WERI-Rb-1 (cell line): ENCODE results near the gene APBA3.

Source experiments
- DNase-seq: peaks from one replicate; pipeline ENCODE4 v3.0.0-alpha.2; 2020
- H3K27ac ChIP-seq: fragments of 250-450 bp; sonication (Bioruptor Pico); 2 replicates; pipeline ENCODE4 v1.5.1; 2020; ENCODE audit warnings: mild to moderate bottlenecking, moderate library complexity
- H3K27me3 ChIP-seq: fragments of 250-450 bp; sonication (Bioruptor Pico); 2 replicates; pipeline ENCODE4 v1.5.1; 2021; ENCODE audit warnings: mild to moderate bottlenecking, low read depth, moderate library complexity; ENCODE audit not compliant: insufficient read depth, severe bottlenecking
- H3K36me3 ChIP-seq: fragments of 250-450 bp; sonication (Bioruptor Pico); 2 replicates; pipeline ENCODE4 v1.5.1; 2020; ENCODE audit warnings: mild to moderate bottlenecking, moderate library complexity
- H3K4me3 ChIP-seq: 2 replicates; pipeline ENCODE4 v1.5.1; 2011; ENCODE audit warnings: low read depth, mild to moderate bottlenecking, control low read depth, low read length
- H3K9me3 ChIP-seq: fragments of 250-450 bp; sonication (Bioruptor Pico); 2 replicates; pipeline ENCODE4 v1.5.1; 2021; ENCODE audit warnings: mild to moderate bottlenecking, moderate library complexity; ENCODE audit not compliant: severe bottlenecking
- CTCF ChIP-seq: IDR thresholded peaks from 2 replicates; pipeline ENCODE4 v1.5.1; 2011; ENCODE audit warnings: low read depth, mild to moderate bottlenecking, control low read depth, inconsistent platforms, low read length

Gene APBA3

GRCh38 chr19:3761382-3762129 lies at the start of gene APBA3:
Gene APBA3 (minus strand): TSS chr19:3761692. CDS start chr19:3760264, 1,428 bp downstream.
- H3K27ac ChIP-seq, result peak within 1 kb of the TSS; percentile 97
- peak; percentile 82 for TF ChIP-seq CTCF
- H3K9me3 ChIP-seq, result no peaks in the 10 kb centered on the region
- H3K4me3 ChIP-seq, result peak within 1 kb of the TSS; percentile 77
- peaks cover 42% of the 10 kb centered on the region for H3K36me3 ChIP-seq
- DNase-seq, result peak; percentile 93
- H3K27me3 ChIP-seq, result no peaks in the 10 kb centered on the region

GRCh38 chr19:3810708-3811355 lies 49.3 kb upstream of the APBA3 start:
- Histone ChIP-seq H3K27ac (no peak overlapping the region), H3K9me3 (no peaks in the 10 kb centered on the region), H3K36me3 (no peaks in the 10 kb centered on the region), H3K27me3 (no peaks in the 10 kb centered on the region), H3K4me3 (no peak overlapping the region)
- TF ChIP-seq CTCF, result no peak
- DNase-seq, result no peak

GRCh38 chr19:3809881-3810707 lies 48.6 kb upstream of the APBA3 start:
- Histone ChIP-seq H3K4me3 (no peak overlapping the region), H3K9me3 (no peaks in the 10 kb centered on the region), H3K27ac (no peak overlapping the region), H3K27me3 (no peaks in the 10 kb centered on the region), H3K36me3 (no peaks in the 10 kb centered on the region)
- DNase-seq, result no peak
- no peak for TF ChIP-seq CTCF

GRCh38 chr19:3808420-3809143 lies 47.1 kb upstream of the APBA3 start:
- no peak overlapping the region for H3K4me3 ChIP-seq
- no peaks in the 10 kb centered on the region for H3K27me3 ChIP-seq
- no peaks in the 10 kb centered on the region for H3K36me3 ChIP-seq
- no peaks in the 10 kb centered on the region for H3K9me3 ChIP-seq
- H3K27ac ChIP-seq, result no peak overlapping the region
- no peak for DNase-seq
- TF ChIP-seq CTCF, result no peak

- no peak for DNase-seq
- no peak for TF ChIP-seq CTCF
- Histone ChIP-seq H3K4me3 (no peak overlapping the region), H3K9me3 (no peaks in the 10 kb centered on the region), H3K36me3 (no peaks in the 10 kb centered on the region), H3K27me3 (no peaks in the 10 kb centered on the region), H3K27ac (no peak overlapping the region)
These were observed 46.3 kb upstream of the APBA3 start for GRCh38 chr19:3807574-3808354.
